Esophagus squamous epithelium (tissue), 5 donors: Measurements from ENCODE around the gene SERPINA9. TPM values are rescaled to one million over a fixed set of nuclear protein-coding genes. Genes with fewer than 3 reads are reported as not detected.
"Not testable (repeated sequence)": the region's sequence is repeated elsewhere in the genome, so short reads cannot be mapped to it uniquely, and the experiment has no call there.

Source experiments
- DNase-seq: peaks from one replicate; lab custom pipeline; 2025; lab: John Stamatoyannopoulos, UW
- H3K27ac ChIP-seq, 4 donors: fragments of 200-600 bp; sonication (generic); one replicate each; pipeline ENCODE4 v1.5.1; 2016 to 2019; ENCODE audit warnings: mild to moderate bottlenecking in 1 of 4
- H3K27me3 ChIP-seq, 4 donors: fragments of 200-600 bp; sonication (generic); 1 replicate in 3 of 4; 2 replicates in 1 of 4; pipeline versions ENCODE4 v1.5.1 to v1.6.0; 2017 to 2021; ENCODE audit warnings: antibody characterized with exemption in 1 of 4
- H3K36me3 ChIP-seq, 3 donors: fragments of 200-600 bp; sonication (generic); one replicate each; pipeline ENCODE4 v1.5.1; 2016 to 2019
- H3K4me1 ChIP-seq, 3 donors: fragments of 200-600 bp; sonication (generic); one replicate each; pipeline ENCODE4 v1.5.1; 2017 to 2019
- H3K4me3 ChIP-seq, 4 donors: fragments of 200-600 bp; sonication (generic); 1 replicate in 3 of 4; 2 replicates in 1 of 4; pipeline ENCODE4 v1.5.1; 2016 to 2019; ENCODE audit warnings: mild to moderate bottlenecking in 2 of 4, moderate library complexity in 1 of 4
- H3K9me3 ChIP-seq, 3 donors: fragments of 200-600 bp; sonication (generic); one replicate each; pipeline ENCODE4 v1.5.1; 2016 to 2019
- POLR2A ChIP-seq, 4 donors: fragments of 450-650 bp; IDR thresholded peaks; one replicate each; pipeline ENCODE4 v1.6.1; 2017; ENCODE audit warnings: antibody characterized with exemption in 4 of 4, mild to moderate bottlenecking in 4 of 4, moderate library complexity in 3 of 4
- WGBS, 2 donors: methylation state at CpG; one replicate each; pipeline ENCODE4 v1.1.5; 2018; 5-methylcytosine and 5-hydroxymethylcytosine counted together
- intact Hi-C: fragments of 100-400 bp; cut with DNase I; formaldehyde crosslinking; loops from one replicate; pipeline ENCODE4 v1.15.0; 2022
- total RNA-seq, 4 donors: library from RNA; depleted of rRNA; stranded (reverse); fragments of >200 nt; gene quantifications; one replicate each; pipeline ENCODE4 v1.1.0, GENCODE V29; 2016
- TF ChIP-seq, protein P1 (sequence below), 6 experiments: fragments of 450-650 bp in 4 of 6; fragments of 200-600 bp in 2 of 6; sonication (generic) in 2 of 6; IDR thresholded peaks; one replicate each; pipeline ENCODE4 v1.5.1; 2016 to 2019; ENCODE audit warnings: antibody characterized with exemption in 6 of 6, mild to moderate bottlenecking in 4 of 6, moderate library complexity in 4 of 6
- donor health status: DM: yes; HTN: yes; CAD: no.

The SERPINA9 gene
- total RNA-seq, 4 donors from 2014 or later = not detected

DNA sequence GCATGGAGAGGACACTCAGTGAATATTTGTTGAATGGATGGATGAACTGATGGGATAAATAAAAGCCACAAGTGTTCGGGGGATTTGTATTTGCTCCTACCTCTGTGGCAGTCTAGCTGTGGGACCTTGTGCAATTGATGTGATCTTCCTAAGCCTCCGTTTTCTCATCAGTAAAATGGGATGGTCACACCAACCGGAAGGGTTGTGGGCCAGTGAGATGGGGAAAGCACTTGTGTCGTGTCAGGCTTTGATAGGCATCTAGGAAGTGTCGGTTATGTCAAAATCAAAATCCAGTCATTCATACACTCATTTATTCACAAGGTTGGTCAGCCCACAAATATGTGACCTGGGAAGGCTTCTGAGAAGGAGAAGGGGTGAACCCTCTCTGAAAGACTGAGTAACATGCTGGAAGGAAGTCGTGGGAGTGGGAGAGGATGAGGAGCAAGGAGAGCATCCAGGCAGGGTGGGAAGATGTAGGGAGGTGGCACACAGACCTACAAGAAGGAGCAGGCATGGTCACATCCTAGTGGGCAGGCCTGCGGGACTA, 7.8 kb upstream of the SERPINA9 start:
- no peak overlapping the region for H3K4me3 ChIP-seq
- intact Hi-C loops = no loop called here
- 57 to 81% methylated on average over 7 of the region's 7 CpGs for WGBS, 2 donors
- H3K27ac ChIP-seq = no peak overlapping the region
- peaks cover 4 to 11% (median 9%) of the 10 kb centered on the region in 3 donors for H3K4me1 ChIP-seq
- peaks cover 0 to 39% (median 0%) of the 10 kb centered on the region in 4 donors for H3K27me3 ChIP-seq
- DNase-seq = no peak
- H3K36me3 ChIP-seq = no peaks in the 10 kb centered on the region
- TF ChIP-seq, protein P1, sequence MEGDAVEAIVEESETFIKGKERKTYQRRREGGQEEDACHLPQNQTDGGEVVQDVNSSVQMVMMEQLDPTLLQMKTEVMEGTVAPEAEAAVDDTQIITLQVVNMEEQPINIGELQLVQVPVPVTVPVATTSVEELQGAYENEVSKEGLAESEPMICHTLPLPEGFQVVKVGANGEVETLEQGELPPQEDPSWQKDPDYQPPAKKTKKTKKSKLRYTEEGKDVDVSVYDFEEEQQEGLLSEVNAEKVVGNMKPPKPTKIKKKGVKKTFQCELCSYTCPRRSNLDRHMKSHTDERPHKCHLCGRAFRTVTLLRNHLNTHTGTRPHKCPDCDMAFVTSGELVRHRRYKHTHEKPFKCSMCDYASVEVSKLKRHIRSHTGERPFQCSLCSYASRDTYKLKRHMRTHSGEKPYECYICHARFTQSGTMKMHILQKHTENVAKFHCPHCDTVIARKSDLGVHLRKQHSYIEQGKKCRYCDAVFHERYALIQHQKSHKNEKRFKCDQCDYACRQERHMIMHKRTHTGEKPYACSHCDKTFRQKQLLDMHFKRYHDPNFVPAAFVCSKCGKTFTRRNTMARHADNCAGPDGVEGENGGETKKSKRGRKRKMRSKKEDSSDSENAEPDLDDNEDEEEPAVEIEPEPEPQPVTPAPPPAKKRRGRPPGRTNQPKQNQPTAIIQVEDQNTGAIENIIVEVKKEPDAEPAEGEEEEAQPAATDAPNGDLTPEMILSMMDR (IDR thresholded peaks at IDR 0.05) = no peak
- TF ChIP-seq POLR2A (IDR thresholded peaks at IDR 0.05) = no peak
- H3K9me3 ChIP-seq = peaks cover 0 to 5% (median 5%) of the 10 kb centered on the region in 3 donors

DNA sequence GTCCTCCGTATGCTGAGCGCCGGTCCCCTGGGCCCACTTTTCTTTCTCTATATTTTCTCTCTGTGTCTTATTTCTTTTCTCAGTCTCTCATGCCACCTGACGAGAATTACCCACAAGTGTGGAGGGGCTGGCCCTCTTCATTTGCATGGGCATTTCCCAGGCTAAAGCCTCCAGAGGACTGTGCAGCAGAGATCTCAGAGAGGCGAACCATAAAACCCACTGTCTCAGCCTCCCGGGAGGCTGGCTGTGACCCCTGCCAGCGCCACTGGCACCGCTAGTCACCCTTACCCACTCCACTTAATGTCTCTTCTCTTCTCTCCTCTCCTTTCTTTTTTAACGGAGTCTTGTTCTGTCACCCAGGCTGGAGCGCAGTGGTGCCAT, 7.1 kb upstream of the SERPINA9 start:
- H3K27ac ChIP-seq = no peak overlapping the region
- no peak overlapping the region for H3K4me3 ChIP-seq
- TF ChIP-seq POLR2A (IDR thresholded peaks at IDR 0.05) = no peak
- TF ChIP-seq, protein P1 (IDR thresholded peaks at IDR 0.05) = no peak
- 85 to 92% methylated on average over 10 of the region's 10 CpGs for WGBS, 2 donors
- peaks cover 0 to 10% (median 5%) of the 10 kb centered on the region in 3 donors for H3K9me3 ChIP-seq
- H3K27me3 ChIP-seq = peaks cover 0 to 39% (median 0%) of the 10 kb centered on the region in 4 donors
- peaks cover 4 to 11% (median 9%) of the 10 kb centered on the region in 3 donors for H3K4me1 ChIP-seq
- no peaks in the 10 kb centered on the region for H3K36me3 ChIP-seq
- no peak for DNase-seq
- intact Hi-C loops = no loop called here

DNA sequence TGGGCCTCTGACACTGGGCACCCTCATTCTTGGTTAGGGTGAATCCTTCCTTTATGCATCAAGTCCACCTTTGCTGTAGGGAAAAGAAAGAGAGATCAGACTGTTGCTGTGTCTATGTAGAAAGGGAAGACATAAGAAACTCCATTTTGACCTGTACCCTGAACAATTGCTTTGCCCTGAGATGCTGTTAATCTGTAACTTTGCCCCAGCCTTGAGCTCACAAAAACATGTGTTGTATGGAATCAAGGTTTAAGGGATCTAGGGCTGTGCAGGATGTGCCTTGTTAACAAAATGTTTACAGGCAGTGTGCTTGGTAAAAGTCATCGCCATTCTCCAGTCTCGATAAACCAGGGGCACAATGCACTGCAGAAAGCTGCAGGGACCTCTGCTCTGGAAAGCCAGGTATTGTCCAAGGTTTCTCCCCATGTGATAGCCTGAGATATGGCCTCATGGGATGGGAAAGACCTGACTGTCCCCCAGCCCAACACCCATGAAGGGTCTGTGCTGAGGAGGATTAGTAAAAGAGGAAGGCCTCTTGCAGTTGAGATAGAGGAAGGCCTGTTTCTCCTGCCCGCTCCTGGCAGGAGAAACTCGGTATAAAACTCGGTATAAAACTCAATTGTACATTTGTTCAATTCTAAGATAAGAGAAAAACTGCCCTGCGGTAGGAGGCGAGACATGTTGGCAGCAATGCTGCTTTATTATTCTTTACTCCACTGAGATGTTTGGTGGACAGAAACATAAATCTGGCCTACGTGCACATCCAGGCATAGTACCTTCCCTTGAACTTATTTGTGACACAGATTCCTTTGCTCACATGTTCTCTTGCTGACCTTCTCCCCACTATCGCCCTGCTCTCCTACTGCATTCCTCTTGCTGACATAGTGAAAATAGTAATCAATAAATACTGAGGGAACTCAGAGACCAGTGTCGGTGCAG, 6.4 kb upstream of the SERPINA9 start:
- intact Hi-C loops, H3K36me3 ChIP-seq, DNase-seq, H3K4me3 ChIP-seq, H3K27ac ChIP-seq: not testable (repeated sequence)
- Histone ChIP-seq H3K9me3 (peaks cover 0 to 10% (median 5%) of the 10 kb centered on the region in 3 donors), H3K27me3 (peaks cover 0 to 35% (median 0%) of the 10 kb centered on the region in 4 donors), H3K4me1 (peaks cover 4 to 11% (median 9%) of the 10 kb centered on the region in 3 donors)
- 90 to 95% methylated on average over 8 to 10 of the region's 10 CpGs for WGBS, 2 donors

DNA sequence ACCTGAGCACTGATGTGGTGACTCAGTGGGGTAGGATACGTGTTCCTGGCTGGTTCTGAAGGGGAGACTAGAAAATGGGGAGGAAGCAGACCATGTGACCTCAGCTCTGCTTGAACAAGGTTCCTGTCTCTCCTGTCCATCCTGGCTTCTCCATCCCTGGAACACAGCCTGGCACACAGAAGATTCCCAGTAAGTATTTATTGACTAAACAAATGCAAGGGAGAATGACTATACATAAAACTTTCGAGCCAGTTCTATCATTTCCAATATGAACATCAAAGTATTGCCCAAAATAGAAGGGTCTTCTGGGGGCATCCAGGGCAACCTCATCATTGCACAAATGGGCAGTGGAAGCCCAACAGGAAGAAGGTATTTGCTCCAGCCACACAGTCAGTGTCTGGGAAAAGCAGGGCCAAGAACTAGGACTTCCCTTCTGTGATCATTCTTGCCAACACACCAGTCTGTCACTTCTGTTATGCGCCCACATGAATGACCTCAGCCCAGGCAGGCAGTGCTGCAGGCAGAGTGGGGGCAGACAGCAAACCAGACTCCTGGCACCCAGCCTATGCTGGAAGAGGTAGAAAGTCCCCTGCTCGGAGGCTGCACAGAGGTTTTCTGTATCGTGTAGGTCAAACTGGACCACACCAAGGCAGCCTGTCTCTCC, 5.6 kb upstream of the SERPINA9 start:
- peaks cover 0 to 26% (median 0%) of the 10 kb centered on the region in 4 donors for H3K27me3 ChIP-seq
- H3K36me3 ChIP-seq = no peaks in the 10 kb centered on the region
- 45 to 46% methylated on average over 4 of the region's 5 CpGs for WGBS, 2 donors
- TF ChIP-seq, protein P1 (IDR thresholded peaks at IDR 0.05) = no peak
- no peak for TF ChIP-seq POLR2A (IDR thresholded peaks at IDR 0.05)
- DNase-seq = no peak
- intact Hi-C loops = no loop called here
- no peak overlapping the region for H3K4me3 ChIP-seq
- peaks cover 3 to 9% (median 8%) of the 10 kb centered on the region in 3 donors for H3K4me1 ChIP-seq
- H3K27ac ChIP-seq = no peak overlapping the region
- H3K9me3 ChIP-seq = peaks cover 0 to 10% (median 5%) of the 10 kb centered on the region in 3 donors

DNA sequence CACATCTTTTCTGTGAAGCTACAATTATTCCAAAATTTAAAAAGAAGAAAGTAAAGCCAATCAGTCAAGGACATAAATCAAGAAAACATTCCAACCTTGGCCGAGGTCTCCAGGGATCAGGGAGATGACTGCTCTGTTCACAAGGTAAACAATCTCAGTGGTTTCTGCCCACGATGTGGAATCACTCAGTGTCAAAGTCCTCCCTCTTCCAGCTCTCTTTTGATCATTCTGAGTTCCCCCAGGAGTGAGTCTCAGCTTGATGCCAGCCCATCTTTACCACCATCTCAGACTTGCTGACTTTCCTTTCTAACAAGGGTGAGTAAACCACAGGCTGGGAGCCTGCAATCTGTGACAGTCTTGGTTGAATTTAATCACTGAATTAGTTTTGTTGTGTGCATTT, 4.8 kb upstream of the SERPINA9 start:
- H3K4me1 ChIP-seq = peaks cover 0 to under 1% (median 0%) of the 10 kb centered on the region in 3 donors
- H3K4me3 ChIP-seq = no peak overlapping the region
- DNase-seq = no peak
- WGBS, 2 donors = 20 to 38% methylated on average over 2 of the region's 2 CpGs
- H3K27me3 ChIP-seq = peaks cover 0 to 19% (median 0%) of the 10 kb centered on the region in 4 donors
- no peaks in the 10 kb centered on the region for H3K36me3 ChIP-seq
- H3K27ac ChIP-seq = no peak overlapping the region
- intact Hi-C loops = no loop called here
- TF ChIP-seq, protein P1 (IDR thresholded peaks at IDR 0.05) = no peak
- no peak for TF ChIP-seq POLR2A (IDR thresholded peaks at IDR 0.05)
- peaks cover 0 to 10% (median 5%) of the 10 kb centered on the region in 3 donors for H3K9me3 ChIP-seq
